K562 (cell line): ENCODE measurements around the gene ACKR3. TPM values are rescaled to one million over a fixed set of nuclear protein-coding genes. Genes with fewer than 3 reads are reported as not detected.

Source experiments
- ATAC-seq: fragments of 200-7000 bp; cut with Tn5 transposase; 3 replicates; pipeline ENCODE4 v1.9.1; 2020; ENCODE audit warnings: moderate library complexity
- BruUV-seq: library from RNA; stranded (reverse); fragments of 400-500 nt; replicated peaks from 2 replicates; lab custom pipeline; 2021; lab: Mats Ljungman, UMichigan
- CTCF ChIA-PET: fragments of 300-600 bp; formaldehyde crosslinking; extraction: SDS; loops from one replicate; lab custom pipeline; 2021; ENCODE audit warnings: low intra/inter-chr PET ratio; lab: Yijun Ruan, JAX
- POLR2A ChIA-PET: fragments of 300-600, 350-650 bp; sonication (Branson Sonifier 250); formaldehyde crosslinking; extraction: SDS; loops from one replicate; lab custom pipeline; 2021; ENCODE audit warnings: antibody characterized with exemption, inconsistent platforms; lab: Yijun Ruan, JAX
- DNase-seq, 4 experiments: peaks; one replicate each; pipeline versions ENCODE4 v3.0.0 to v3.0.0-alpha.2; 2011 to 2018; ENCODE audit warnings: low spot score in 3 of 4, mixed read lengths in 3 of 4; ENCODE audit errors: extremely low read depth in 1 of 4
- FAIRE-seq: peaks from 2 replicates; lab custom pipeline; 2011; peaks lifted over from hg19 to GRCh38; lab: Jason Lieb, UNC
- H2AFZ ChIP-seq: 2 replicates; pipeline ENCODE4 v1.6.0; 2011; ENCODE audit warnings: low read depth, low read length, control low read depth, inconsistent platforms
- H3K27ac ChIP-seq: fragments of 200-600 bp; 3 replicates; pipeline ENCODE4 v1.8.0; 2011; ENCODE audit warnings: low read depth, mild to moderate bottlenecking, control low read depth, inconsistent platforms, low read length, moderate library complexity, mixed read lengths; ENCODE audit errors: extremely low read depth
- H3K27me3 ChIP-seq, 2 experiments: fragments of 300-600 bp in 1 of 2; 2 replicates in 1 of 2; 3 replicates in 1 of 2; pipeline versions ENCODE4 v1.6.0 to v1.8.0; 2011; ENCODE audit warnings: inconsistent platforms in 2 of 2, low read length in 2 of 2, mild to moderate bottlenecking in 1 of 2, mixed read lengths in 1 of 2, moderate library complexity in 1 of 2; ENCODE audit not compliant: control insufficient read depth in 2 of 2, insufficient read depth in 2 of 2
- H3K36me3 ChIP-seq: fragments of 300-600 bp; 3 replicates; pipeline ENCODE4 v1.8.0; 2011; ENCODE audit warnings: mild to moderate bottlenecking, low read length, inconsistent platforms; ENCODE audit not compliant: control insufficient read depth, insufficient read depth
- H3K4me1 ChIP-seq, 2 experiments: fragments of 200-600 bp in 1 of 2; replicated peaks in 1 of 2; 2 replicates in 1 of 2; 3 replicates in 1 of 2; pipeline versions ENCODE4 v1.5.1 to v1.8.0; 2011; ENCODE audit warnings: inconsistent platforms in 2 of 2, low read length in 2 of 2, mild to moderate bottlenecking in 1 of 2, mixed read lengths in 1 of 2, moderate library complexity in 1 of 2; ENCODE audit not compliant: control insufficient read depth in 2 of 2, insufficient read depth in 2 of 2
- H3K4me2 ChIP-seq: 2 replicates; pipeline ENCODE4 v1.6.1; 2011; ENCODE audit warnings: low read length, control low read depth, inconsistent platforms, mixed read lengths; ENCODE audit not compliant: insufficient read depth
- H3K4me3 ChIP-seq: fragments of 200-600 bp; sonication (generic), shearing (Covaris generic); 2 replicates; pipeline ENCODE4 v1.5.1; 2016; ENCODE audit warnings: control low read depth, inconsistent platforms
- H3K79me2 ChIP-seq: fragments of 200-600 bp; 3 replicates; pipeline ENCODE4 v1.8.0; 2011; ENCODE audit warnings: low read length, inconsistent platforms; ENCODE audit not compliant: control insufficient read depth, insufficient read depth
- H3K9ac ChIP-seq, 2 experiments: 2 replicates each; pipeline versions ENCODE4 v1.6.0 to v1.6.1; 2011; ENCODE audit warnings: low read depth in 2 of 2, low read length in 2 of 2, control low read depth in 1 of 2, inconsistent platforms in 1 of 2, mild to moderate bottlenecking in 1 of 2, mixed read lengths in 1 of 2; ENCODE audit not compliant: insufficient read depth in 1 of 2
- H3K9me1 ChIP-seq: one replicate; pipeline ENCODE4 v1.6.0; 2011; ENCODE audit warnings: inconsistent platforms, mild to moderate bottlenecking, low read length, moderate library complexity; ENCODE audit not compliant: control insufficient read depth, insufficient read depth
- H3K9me3 ChIP-seq: replicated peaks from 2 replicates; pipeline ENCODE4 v1.5.1; 2011; ENCODE audit warnings: low read depth, low read length, inconsistent platforms; ENCODE audit not compliant: control insufficient read depth, insufficient read depth
- H4K20me1 ChIP-seq: replicated peaks from 2 replicates; pipeline ENCODE4 v1.6.1; 2011; ENCODE audit warnings: low read length, inconsistent platforms, mixed read lengths; ENCODE audit not compliant: control insufficient read depth, insufficient read depth
- ETS1 ChIP-seq: conservative IDR thresholded peaks from 2 replicates; pipeline ENCODE4 v1.6.1; 2011; ENCODE audit warnings: low read depth, mild to moderate bottlenecking, low read length; ENCODE audit not compliant: control insufficient read depth
- JUN ChIP-seq, 2 experiments: sonication (generic) in 1 of 2; formaldehyde crosslinking in 1 of 2; IDR thresholded peaks; 2 replicates each; pipeline versions ENCODE4 v1.6.1 to v1.8.0; 2012 to 2022; ENCODE audit warnings: borderline replicate concordance in 2 of 2, mild to moderate bottlenecking in 2 of 2, improper control_type of control experiment in 1 of 2, low read depth in 1 of 2, low read length in 1 of 2, missing genetic modification reagents in 1 of 2
- MLX ChIP-seq, 2 experiments: fragments of 450-650 bp in 1 of 2; sonication (generic) in 1 of 2; formaldehyde crosslinking; conservative IDR thresholded peaks; 2 replicates each; pipeline versions ENCODE4 v1.4.0 to v1.8.1; 2020 to 2022; ENCODE audit warnings: mild to moderate bottlenecking in 1 of 2, missing genetic modification reagents in 1 of 2
- YY1 ChIP-seq, 3 experiments: IDR thresholded peaks; 2 replicates each; pipeline ENCODE4 v1.6.1; 2011; ENCODE audit warnings: low read length in 2 of 3, mild to moderate bottlenecking in 2 of 3, moderate library complexity in 2 of 3, borderline replicate concordance in 1 of 3, control low read depth in 1 of 3, low read depth in 1 of 3; ENCODE audit not compliant: insufficient read depth in 3 of 3, insufficient replicate concordance in 2 of 3, control insufficient read depth in 1 of 3, insufficient read length in 1 of 3; ENCODE audit errors: extremely low read depth in 1 of 3
- ZKSCAN1 ChIP-seq: fragments of 150-350 bp; IDR thresholded peaks from 2 replicates; pipeline ENCODE4 v1.6.1; 2016; ENCODE audit warnings: low read depth, low read length
- ZNF431 ChIP-seq: sonication (generic); formaldehyde crosslinking; IDR thresholded peaks from 2 replicates; pipeline ENCODE4 v1.8.0; 2022; ENCODE audit warnings: mild to moderate bottlenecking, missing genetic modification reagents
- in situ Hi-C: fragments of 300-500 bp; cut with MboI; formaldehyde crosslinking; loops from 4 replicates; pipeline ENCODE4 v1.15.0; 2018; ENCODE audit warnings: inconsistent platforms, mixed read lengths
- intact Hi-C: fragments of 100-400 bp; cut with micrococcal nuclease; formaldehyde crosslinking; loops from 2 replicates; pipeline ENCODE4 v1.14.2; 2022
- polyA plus RNA-seq, 8 experiments: library from polyadenylated mRNA; depleted of rRNA in 4 of 8; stranded (reverse) in 5 of 8; unstranded in 3 of 8; fragments of >200 nt; fragmentation: Nextera tagmentation in 2 of 8; fragmentation: Illumina TruSeq in 1 of 8; extraction: Ambion mirVana in 2 of 8; extraction: Trizol in 1 of 8; gene quantifications; 2 replicates each; pipeline versions ENCODE4 v1.2.1 to v1.2.3, GENCODE V29; 2011 to 2014; ENCODE audit warnings: inconsistent platforms in 1 of 8, missing spikeins in 1 of 8
- total RNA-seq, 7 experiments: library from RNA; depleted of rRNA in 6 of 7; stranded (reverse); fragments of >200 nt in 6 of 7; fragmentation: Illumina TruSeq in 2 of 7; extraction: Trizol in 2 of 7; gene quantifications; 2 replicates each; pipeline versions ENCODE4 v1.2.1 to v1.2.3, GENCODE V29; 2011 to 2021; ENCODE audit warnings: low replicate concordance in 1 of 7

ACKR3 gene
- total and polyA plus RNA-seq, 9 of the 15 experiments (the other 6 are each of a cell fraction or from before 2014, with no cell fraction given): 0.07 TPM; not detected in 8

GRCh38 chr2:236521556-236521955 is 48.1 kb upstream of the ACKR3 start:
- Histone ChIP-seq H3K4me1 (no peaks in the 10 kb centered on the region), H3K27ac (no peak overlapping the region), H3K4me3 (no peak overlapping the region), H4K20me1 (no peaks in the 10 kb centered on the region), H3K79me2 (no peaks in the 10 kb centered on the region), H2AFZ (no peak overlapping the region), H3K9me1 (no peaks in the 10 kb centered on the region), H3K9me3 (no peaks in the 10 kb centered on the region), H3K4me2 (no peak overlapping the region), H3K9ac (no peak overlapping the region), H3K36me3 (no peaks in the 10 kb centered on the region), H3K27me3 (peaks cover 0 to 10% of the 10 kb centered on the region in 2 experiments; a peak in 2 of 5 replicates)
- ATAC-seq: no peak
- TF ChIP-seq YY1 (IDR thresholded peaks at IDR 0.05; ENCODE audit: borderline replicate concordance in 1 of 3, control insufficient read depth in 1 of 3, extremely low read depth in 1 of 3, insufficient read depth in 3 of 3, insufficient read length in 1 of 3, insufficient replicate concordance in 2 of 3, low read depth in 1 of 3, low read length in 2 of 3): no peak
- no peak for TF ChIP-seq ETS1
- DNase-seq: no peak
- in situ Hi-C loops (loop anchor here (25.0 kb wide), 1 partner anchor 541 kb away; no protein-coding TSS in a partner anchor), intact Hi-C loops (no loop called here)
- FAIRE-seq: no peak
- CTCF ChIA-PET: no interaction called here
- POLR2A ChIA-PET: no interaction called here
- BruUV-seq: no TSS peak

- ATAC-seq (no peak), DNase-seq (no peak), FAIRE-seq (no peak)
- H3K4me1 ChIP-seq: no peaks in the 10 kb centered on the region
- no peak overlapping the region for H3K27ac ChIP-seq
- H2AFZ ChIP-seq: no peak overlapping the region
- H3K9me1 ChIP-seq: no peaks in the 10 kb centered on the region
- H4K20me1 ChIP-seq: no peaks in the 10 kb centered on the region
- BruUV-seq: no TSS peak
- ChIA-PET CTCF (no interaction called here), POLR2A (no interaction called here)
- H3K36me3 ChIP-seq: no peaks in the 10 kb centered on the region
- no peaks in the 10 kb centered on the region for H3K9me3 ChIP-seq
- in situ Hi-C loops (loop anchor here (25.0 kb wide), 1 partner anchor 539 kb away; no protein-coding TSS in a partner anchor), intact Hi-C loops (no loop called here)
- peaks cover 0 to 14% of the 10 kb centered on the region in 2 experiments; a peak in 1 of 5 replicates for H3K27me3 ChIP-seq
- no peaks in the 10 kb centered on the region for H3K79me2 ChIP-seq
- no peak overlapping the region for H3K4me3 ChIP-seq
- no peak overlapping the region for H3K9ac ChIP-seq
- no peak overlapping the region for H3K4me2 ChIP-seq
- TF ChIP-seq ZKSCAN1 (no peak), ZNF431 (no peak), MLX (CRISPR knock-in tag; conservative IDR thresholded peaks at IDR 0.05) (no peak), JUN (IDR thresholded peaks at IDR 0.05; ENCODE audit: borderline replicate concordance, low read depth, low read length) (no peak), JUN (CRISPR knock-in tag; IDR thresholded peaks at IDR 0.05; ENCODE audit: borderline replicate concordance) (no peak)
Observed at GRCh38 chr2:236523249-236523648, 46.4 kb upstream of the ACKR3 start.
